IMR-90 (cell line): Measurements from ENCODE around the gene STARD10. TPM values are rescaled to one million over a fixed set of nuclear protein-coding genes. Genes with fewer than 3 reads are reported as not detected.

Source experiments
- ATAC-seq: fragments of 200-7000 bp; cut with Tn5 transposase; 2 replicates; pipeline ENCODE4 v1.9.1; 2020; ENCODE audit warnings: low read depth, mild to moderate bottlenecking, moderate library complexity
- BruUV-seq: library from RNA; stranded (reverse); fragments of 400-500 nt; replicated peaks from 2 replicates; lab custom pipeline; 2021; lab: Mats Ljungman, UMichigan
- CTCF ChIA-PET: fragments of 300-600 bp; formaldehyde crosslinking; extraction: SDS; loops from one replicate; lab custom pipeline; 2021; ENCODE audit warnings: antibody characterized with exemption; lab: Yijun Ruan, JAX
- POLR2A ChIA-PET: fragments of 300-600 bp; sonication (Branson Sonifier 250); formaldehyde crosslinking; loops from one replicate; lab custom pipeline; 2022; ENCODE audit warnings: antibody characterized with exemption; ENCODE audit not compliant: unreplicated experiment; lab: Charles Lee
- DNase-seq: peaks from one replicate; pipeline ENCODE4 v3.0.0; 2013
- H2AFZ ChIP-seq: replicated peaks from 2 replicates; pipeline ENCODE3; 2013; ENCODE audit warnings: low read length, mild to moderate bottlenecking; ENCODE audit not compliant: poor library complexity
- H2AK5ac ChIP-seq: 2 replicates; pipeline ENCODE4 v1.6.1; 2013; ENCODE audit warnings: low read depth, low read length, inconsistent platforms
- H2AK9ac ChIP-seq: replicated peaks from 2 replicates; pipeline ENCODE3; 2013; ENCODE audit warnings: mild to moderate bottlenecking, low read depth, low read length, moderate library complexity; ENCODE audit not compliant: poor library complexity
- H2BK120ac ChIP-seq: 2 replicates; pipeline ENCODE4 v1.6.1; 2013; ENCODE audit warnings: low read depth, low read length, inconsistent platforms
- H2BK15ac ChIP-seq: 3 replicates; pipeline ENCODE4 v1.6.1; 2013; ENCODE audit warnings: low read depth, low read length, inconsistent platforms
- H2BK20ac ChIP-seq: 2 replicates; pipeline ENCODE4 v1.6.1; 2013; ENCODE audit warnings: low read depth, mild to moderate bottlenecking, inconsistent platforms, low read length, moderate library complexity
- H2BK5ac ChIP-seq: 2 replicates; pipeline ENCODE4 v1.6.1; 2013; ENCODE audit warnings: mild to moderate bottlenecking, low read depth, low read length, inconsistent platforms; ENCODE audit not compliant: poor library complexity, severe bottlenecking
- H3K14ac ChIP-seq: replicated peaks from 2 replicates; pipeline ENCODE4 v1.6.1; 2013; ENCODE audit warnings: low read depth, low read length, inconsistent platforms
- H3K18ac ChIP-seq: 2 replicates; pipeline ENCODE4 v1.6.1; 2013; ENCODE audit warnings: low read depth, low read length, control low read depth
- H3K23ac ChIP-seq: 2 replicates; pipeline ENCODE4 v1.6.1; 2013; ENCODE audit warnings: low read depth, low read length, inconsistent platforms
- H3K27ac ChIP-seq: 2 replicates; pipeline ENCODE4 v1.5.1; 2013; ENCODE audit warnings: mild to moderate bottlenecking, control low read depth, low read length; ENCODE audit not compliant: insufficient read depth
- H3K27me3 ChIP-seq: 2 replicates; pipeline ENCODE4 v1.6.1; 2013; ENCODE audit warnings: low read length; ENCODE audit not compliant: control insufficient read depth, insufficient read depth
- H3K36me3 ChIP-seq: 2 replicates; pipeline ENCODE4 v1.6.1; 2013; ENCODE audit warnings: low read length, mixed read lengths; ENCODE audit not compliant: control insufficient read depth, insufficient read depth
- H3K4ac ChIP-seq: 2 replicates; pipeline ENCODE4 v1.6.1; 2013; ENCODE audit warnings: low read depth, low read length, inconsistent platforms
- H3K4me1 ChIP-seq: 2 replicates; pipeline ENCODE4 v1.6.1; 2013; ENCODE audit warnings: low read length, mixed read lengths; ENCODE audit not compliant: control insufficient read depth, insufficient read depth
- H3K4me2 ChIP-seq: 2 replicates; pipeline ENCODE4 v1.6.1; 2013; ENCODE audit warnings: low read depth, mild to moderate bottlenecking, control low read depth, low read length, moderate library complexity
- H3K4me3 ChIP-seq: 2 replicates; pipeline ENCODE4 v1.5.1; 2013; ENCODE audit warnings: low read depth, mild to moderate bottlenecking, control low read depth, low read length, moderate library complexity; ENCODE audit not compliant: insufficient read depth
- H3K56ac ChIP-seq: 2 replicates; pipeline ENCODE4 v1.6.1; 2013; ENCODE audit warnings: low read length, inconsistent platforms; ENCODE audit not compliant: insufficient read depth; ENCODE audit errors: extremely low read depth
- H3K79me1 ChIP-seq, 2 experiments: 2 replicates each; pipeline ENCODE4 v1.6.1; 2013; ENCODE audit warnings: low read length in 2 of 2, inconsistent platforms in 1 of 2, low read depth in 1 of 2
- H3K9ac ChIP-seq: 2 replicates; pipeline ENCODE4 v1.6.1; 2013; ENCODE audit warnings: low read depth, low read length, control low read depth
- H3K9me1 ChIP-seq: 2 replicates; pipeline ENCODE4 v1.6.1; 2013; ENCODE audit warnings: low read length, inconsistent platforms; ENCODE audit not compliant: insufficient read depth
- H3K9me3 ChIP-seq: 2 replicates; pipeline ENCODE4 v1.6.1; 2013; ENCODE audit warnings: low read length; ENCODE audit not compliant: control insufficient read depth, insufficient read depth
- H4K20me1 ChIP-seq: 2 replicates; pipeline ENCODE4 v1.6.1; 2013; ENCODE audit warnings: low read length, inconsistent platforms; ENCODE audit not compliant: insufficient read depth
- H4K5ac ChIP-seq: 2 replicates; pipeline ENCODE4 v1.6.1; 2013; ENCODE audit warnings: mild to moderate bottlenecking, low read depth, low read length, control low read depth
- H4K8ac ChIP-seq, 2 experiments: 2 replicates each; pipeline ENCODE4 v1.6.1; 2013; ENCODE audit warnings: low read depth in 2 of 2, low read length in 2 of 2, control low read depth in 1 of 2, inconsistent platforms in 1 of 2
- H4K91ac ChIP-seq: 2 replicates; pipeline ENCODE4 v1.6.1; 2013; ENCODE audit warnings: low read depth, low read length, inconsistent platforms; ENCODE audit not compliant: insufficient read depth
- BHLHE40 ChIP-seq: fragments of 150-350 bp; IDR thresholded peaks from 2 replicates; pipeline ENCODE4 v1.6.1; 2016; ENCODE audit warnings: mild to moderate bottlenecking, low read depth, low read length
- CEBPB ChIP-seq: IDR thresholded peaks from 2 replicates; pipeline ENCODE4 v1.6.1; 2012; ENCODE audit warnings: low read depth, low read length, improper control_type of control experiment
- CHD1 ChIP-seq: IDR thresholded peaks from 2 replicates; pipeline ENCODE4 v1.6.1; 2012; ENCODE audit warnings: low read depth, low read length, improper control_type of control experiment
- CTCF ChIP-seq: conservative IDR thresholded peaks from 2 replicates; pipeline ENCODE4 v1.5.1; 2012; ENCODE audit warnings: mild to moderate bottlenecking, low read depth, low read length, improper control_type of control experiment
- ELK1 ChIP-seq: fragments of 150-350 bp; IDR thresholded peaks from 2 replicates; pipeline ENCODE4 v1.6.1; 2016; ENCODE audit warnings: low read depth, mild to moderate bottlenecking, low read length, moderate library complexity, borderline replicate concordance
- FOS ChIP-seq: fragments of 150-350 bp; IDR thresholded peaks from 2 replicates; pipeline ENCODE4 v1.6.1; 2016; ENCODE audit warnings: low read depth, low read length
- MAFK ChIP-seq: IDR thresholded peaks from 2 replicates; pipeline ENCODE4 v1.6.1; 2012; ENCODE audit warnings: low read depth, low read length, improper control_type of control experiment
- MAZ ChIP-seq: IDR thresholded peaks from 2 replicates; pipeline ENCODE4 v1.6.1; 2012; ENCODE audit warnings: low read depth, mild to moderate bottlenecking, low read length, improper control_type of control experiment, moderate library complexity, borderline replicate concordance
- MXI1 ChIP-seq: IDR thresholded peaks from 2 replicates; pipeline ENCODE4 v1.6.1; 2012; ENCODE audit warnings: low read depth, mild to moderate bottlenecking, low read length, moderate library complexity, borderline replicate concordance
- NFE2L2 ChIP-seq: fragments of 150-350 bp; IDR thresholded peaks from 2 replicates; pipeline ENCODE4 v1.6.1; 2016; ENCODE audit warnings: low read depth, mild to moderate bottlenecking, low read length
- POLR2A ChIP-seq: IDR thresholded peaks from 2 replicates; pipeline ENCODE4 v1.6.1; 2012; ENCODE audit warnings: mild to moderate bottlenecking, low read depth, low read length
- RAD21 ChIP-seq: IDR thresholded peaks from 2 replicates; pipeline ENCODE4 v1.6.1; 2012; ENCODE audit warnings: low read length, improper control_type of control experiment
- RCOR1 ChIP-seq: IDR thresholded peaks from 2 replicates; pipeline ENCODE4 v1.6.1; 2012; ENCODE audit warnings: mild to moderate bottlenecking, low read length, improper control_type of control experiment; ENCODE audit not compliant: insufficient replicate concordance
- RFX5 ChIP-seq: IDR thresholded peaks from 2 replicates; pipeline ENCODE4 v1.8.0; 2012; ENCODE audit warnings: low read depth, mild to moderate bottlenecking, low read length, moderate library complexity
- SMC3 ChIP-seq: fragments of 150-350 bp; IDR thresholded peaks from 2 replicates; pipeline ENCODE4 v1.6.1; 2016; ENCODE audit warnings: low read depth, mild to moderate bottlenecking, antibody characterized with exemption, low read length, moderate library complexity
- USF2 ChIP-seq: fragments of 150-350 bp; IDR thresholded peaks from 2 replicates; pipeline ENCODE4 v1.6.1; 2017; ENCODE audit warnings: mild to moderate bottlenecking, antibody characterized with exemption, low read length, low read depth
- WGBS, 2 experiments: methylation state at CpG; one replicate each; pipeline versions ENCODE4 v1.1.5 to v1.1.7; 2013; ENCODE audit warnings: missing lambda C conversion rate in 2 of 2; ENCODE audit not compliant: insufficient read length in 1 of 2; ENCODE audit errors: extremely low coverage in 2 of 2; 5-methylcytosine and 5-hydroxymethylcytosine counted together
- dilution Hi-C: fragments of 300-500 bp; cut with HindIII; formaldehyde crosslinking; loops from one replicate; pipeline ENCODE4 v1.14.3; 2018; ENCODE audit warnings: low sequenced_read_pairs; ENCODE audit not compliant: unreplicated experiment
- in situ Hi-C: fragments of 300-500 bp; cut with MboI; formaldehyde crosslinking; loops from 3 replicates; pipeline ENCODE4 v1.14.3; 2019; ENCODE audit warnings: low sequenced_read_pairs, inconsistent platforms, mixed read lengths
- intact Hi-C: fragments of 100-400 bp; cut with micrococcal nuclease; formaldehyde crosslinking; loops from 2 replicates; pipeline ENCODE4 v1.10.0; 2022
- polyA plus RNA-seq, 3 experiments: library from polyadenylated mRNA; depleted of rRNA; stranded (reverse); fragments of >200 nt; gene quantifications; 2 replicates each; pipeline ENCODE4 v1.2.3, GENCODE V29; 2012; ENCODE audit warnings: low replicate concordance in 1 of 3
- total RNA-seq: library from RNA; depleted of rRNA; stranded (reverse); fragments of >200 nt; gene quantifications from 2 replicates; pipeline ENCODE4 v1.2.3, GENCODE V29; 2012

The STARD10 gene
- total and polyA plus RNA-seq, 2 of the 4 experiments (the other 2 are of a cell fraction), result 23.8 to 37.4 TPM

GRCh38 chr11:72704783-72705265, 89.0 kb downstream of the STARD10 start:
- H4K8ac ChIP-seq, result no peak overlapping the region
- ATAC-seq (no peak), DNase-seq (no peak)
- H3K23ac ChIP-seq, result no peak overlapping the region
- H3K9ac ChIP-seq, result no peak overlapping the region
- dilution Hi-C loops (no loop called here), intact Hi-C loops (no loop called here), in situ Hi-C loops (no loop called here)
- H3K9me3 ChIP-seq, result no peaks in the 10 kb centered on the region
- no peak overlapping the region for H3K14ac ChIP-seq
- H4K20me1 ChIP-seq, result peaks cover 27% of the 10 kb centered on the region
- no peak overlapping the region for H2BK20ac ChIP-seq
- no peak overlapping the region for H3K4ac ChIP-seq
- BruUV-seq, result no TSS peak
- H2AK5ac ChIP-seq, result no peak overlapping the region
- ChIA-PET CTCF (no interaction called here), POLR2A (interaction anchor here (0.6 kb wide), 1 partner anchor 118 kb away, joined by 3 read pairs; no protein-coding TSS in a partner anchor)
- no peak overlapping the region for H3K18ac ChIP-seq
- H3K27me3 ChIP-seq, result no peaks in the 10 kb centered on the region
- H4K91ac ChIP-seq, result no peak overlapping the region
- peaks cover 70% of the 10 kb centered on the region for H3K36me3 ChIP-seq
- H3K4me3 ChIP-seq, result no peak overlapping the region
- no peak overlapping the region for H2BK120ac ChIP-seq
- no peak overlapping the region for H2BK15ac ChIP-seq
- TF ChIP-seq BHLHE40 (no peak), MAZ (no peak), FOS (no peak), NFE2L2 (no peak), POLR2A (no peak), SMC3 (no peak), CTCF (no peak), CEBPB (no peak), USF2 (no peak), RAD21 (no peak), MXI1 (no peak), ELK1 (no peak), MAFK (no peak), RFX5 (no peak), RCOR1 (no peak), CHD1 (no peak)
- no peak overlapping the region for H4K5ac ChIP-seq
- no peak overlapping the region for H2AFZ ChIP-seq
- peaks cover 19% of the 10 kb centered on the region for H3K4me1 ChIP-seq
- no peak overlapping the region for H2AK9ac ChIP-seq
- H3K4me2 ChIP-seq, result no peak overlapping the region
- H3K9me1 ChIP-seq, result peaks cover 12% of the 10 kb centered on the region; the same call in 1 of the 2 replicates
- WGBS, 2 experiments, result no CpG with 5 or more reads among the region's 4 CpGs
- H3K79me1 ChIP-seq, result peaks cover 0 to 23% of the 10 kb centered on the region in 2 experiments; a peak in 3 of 4 replicates
- no peak overlapping the region for H3K56ac ChIP-seq
- H2BK5ac ChIP-seq, result no peak overlapping the region
- H3K27ac ChIP-seq, result no peak overlapping the region
